Activated T-cell treated with anti-CD3 and anti-CD28 coated beads for 4 hours (primary cell): Measurements from ENCODE around the gene UBAC2.

Source experiments
- DNase-seq: peaks from one replicate; pipeline ENCODE4 v3.0.0-alpha.2; 2020

The UBAC2 gene

DNA sequence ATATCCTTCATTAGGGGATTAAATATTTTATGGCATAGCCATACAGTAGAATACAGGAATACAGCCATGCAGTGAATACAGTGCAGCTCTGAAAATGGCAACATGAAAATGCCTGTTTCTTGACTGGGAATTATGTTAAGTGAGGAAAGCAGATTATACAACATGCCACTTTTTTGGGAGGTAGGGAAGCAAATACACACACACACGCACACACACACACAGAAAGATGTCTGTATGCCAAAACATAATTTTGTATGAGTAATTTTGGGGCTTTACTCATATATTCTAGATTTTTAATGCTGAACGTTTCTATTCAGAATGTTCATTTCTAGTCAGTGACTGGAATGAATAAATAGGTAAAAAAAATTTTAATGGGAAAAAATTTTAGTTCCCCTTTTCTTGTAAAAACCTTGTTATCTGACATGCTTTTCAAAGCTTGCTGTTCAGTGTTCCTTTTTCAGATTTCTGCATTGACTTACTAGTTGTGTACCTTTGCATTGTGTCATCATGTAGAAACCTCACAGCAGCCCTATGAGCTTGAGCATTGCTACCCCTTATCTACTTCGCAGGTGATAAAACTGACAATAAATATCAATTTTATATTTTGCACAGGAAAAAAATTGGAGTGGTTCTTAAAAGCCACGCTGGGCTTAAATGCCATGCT lies 98.7 kb downstream of the UBAC2 start:
- DNase-seq: no peak

DNA sequence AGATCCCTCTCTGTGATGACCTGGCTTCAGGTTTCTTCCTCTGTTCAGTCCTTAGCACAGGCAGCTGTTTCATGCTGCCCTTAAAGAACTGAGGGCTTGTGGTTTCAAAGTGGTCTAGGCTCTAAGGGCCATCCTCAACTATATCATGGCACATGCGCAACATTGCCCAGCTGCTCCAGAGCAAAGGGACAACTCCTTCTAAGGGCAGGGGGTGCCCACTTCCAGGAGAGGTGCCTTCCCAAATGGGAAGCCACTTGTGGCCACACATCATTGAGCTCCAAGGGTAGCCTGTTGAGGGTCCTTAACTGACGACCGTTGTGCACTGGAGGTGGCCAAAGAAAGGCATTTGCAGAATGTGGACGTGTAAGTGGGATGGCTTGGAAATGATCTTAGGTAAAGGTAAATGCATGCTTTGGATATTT lies 99.3 kb downstream of the UBAC2 start:
- DNase-seq: no peak

DNA sequence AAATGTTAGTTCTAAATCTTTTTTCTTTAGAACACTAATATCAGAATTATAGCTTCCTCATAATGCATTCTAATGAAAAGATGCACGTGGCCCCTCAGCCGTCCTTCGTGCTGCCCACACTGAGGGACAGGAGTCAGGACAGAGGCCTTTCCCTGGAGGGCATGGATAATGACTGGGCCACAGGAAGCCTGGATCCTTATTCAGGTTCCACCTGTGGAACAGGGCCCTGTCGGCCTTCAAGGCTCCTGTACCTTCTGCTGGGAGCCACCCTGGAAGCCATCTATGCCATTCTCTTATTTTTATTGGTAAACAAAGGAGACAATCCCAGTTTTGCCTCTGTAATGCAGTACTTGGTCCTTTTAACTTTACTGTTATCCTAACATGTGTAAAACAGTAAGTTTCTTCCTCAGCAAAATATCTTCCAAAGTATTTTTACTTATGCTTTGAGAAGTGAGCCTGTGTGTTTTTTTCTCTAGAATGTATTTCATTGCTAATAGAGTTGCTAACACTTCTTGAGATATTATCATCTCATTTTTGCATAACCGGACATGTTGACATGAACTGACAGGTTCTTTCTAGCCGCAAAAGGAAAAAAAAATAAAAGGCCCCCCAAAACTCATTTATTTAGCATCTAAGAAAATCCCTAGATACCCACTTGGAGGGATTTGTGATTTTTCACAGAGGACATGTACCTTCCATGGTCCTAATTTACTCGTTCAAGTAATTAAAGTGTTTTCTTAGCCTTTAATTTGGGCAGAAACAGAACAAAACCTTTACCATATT lies 100.6 kb downstream of the UBAC2 start:
- no peak for DNase-seq

DNA sequence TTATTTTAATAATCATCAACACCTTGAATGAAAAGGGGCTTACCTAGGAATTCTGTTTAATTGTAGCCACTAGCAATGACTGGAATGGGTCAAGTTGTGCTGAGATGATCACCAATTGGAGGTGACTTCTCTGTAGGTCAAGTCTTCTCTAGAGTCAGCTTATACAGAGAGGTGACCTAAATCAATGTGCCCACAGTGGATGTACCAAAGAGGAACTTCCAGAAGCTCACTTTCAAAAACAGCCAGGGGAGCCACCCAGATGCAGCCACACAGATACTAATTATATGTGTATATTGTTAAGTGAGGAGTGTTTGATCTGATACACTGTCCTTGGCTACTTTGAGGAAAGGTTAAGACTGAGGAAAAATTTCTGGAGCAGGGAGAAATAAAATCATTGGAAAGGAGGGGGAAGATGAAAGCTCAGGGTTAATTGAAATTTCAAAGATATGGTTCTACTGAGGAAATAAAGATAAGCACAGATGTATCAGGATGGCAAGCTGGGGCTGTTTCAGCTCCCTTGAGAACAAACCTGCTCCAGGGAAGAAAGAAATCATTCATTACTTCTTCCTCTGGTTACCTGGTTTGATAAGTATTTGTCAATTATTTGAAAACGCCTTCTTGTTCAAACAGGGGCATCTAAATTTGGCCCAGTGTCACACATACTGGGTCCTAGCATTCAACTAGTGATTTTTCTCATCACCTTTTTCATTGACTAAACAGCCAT lies 101.4 kb downstream of the UBAC2 start:
- DNase-seq: no peak

DNA sequence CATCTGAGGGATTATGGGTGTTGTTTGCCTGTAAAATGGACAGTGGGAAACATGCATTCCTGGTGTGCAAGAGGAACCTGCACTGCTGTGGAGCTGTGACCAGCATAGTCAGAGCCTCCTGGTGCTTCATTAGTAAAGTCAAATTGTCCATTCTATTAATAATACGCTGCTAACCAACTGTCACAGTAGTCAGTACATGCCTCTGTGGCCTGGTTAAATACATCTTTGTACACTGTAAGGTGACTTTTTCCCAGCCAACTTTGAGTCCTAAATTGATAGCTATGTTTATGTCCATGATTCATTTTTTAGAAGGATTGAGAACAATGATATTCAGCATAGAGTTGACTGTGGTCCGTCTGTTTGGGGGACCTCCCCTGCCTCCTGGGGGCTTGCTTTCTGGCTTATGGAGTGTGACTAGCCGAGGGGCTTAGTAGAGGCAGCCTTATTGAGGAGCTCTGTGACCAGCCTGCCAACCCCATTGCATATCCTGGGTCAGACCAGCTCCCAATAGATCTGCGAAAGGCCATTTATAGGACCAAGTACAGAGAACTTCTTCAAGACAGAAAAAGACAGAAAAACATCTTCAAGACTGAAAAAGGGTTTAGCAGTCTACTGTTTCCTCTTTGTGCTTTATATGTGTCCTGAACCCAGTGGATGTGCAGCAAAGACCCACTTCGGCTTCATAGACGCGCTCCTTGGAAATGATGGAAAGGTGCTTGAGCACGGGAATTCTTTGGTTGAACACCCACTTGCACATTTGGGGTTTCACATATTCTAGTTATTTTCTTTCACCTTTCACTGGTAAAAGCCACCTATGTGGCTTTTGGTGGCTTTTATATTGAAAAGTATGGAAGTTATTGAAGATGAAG lies 102.2 kb downstream of the UBAC2 start:
- DNase-seq: no peak

DNA sequence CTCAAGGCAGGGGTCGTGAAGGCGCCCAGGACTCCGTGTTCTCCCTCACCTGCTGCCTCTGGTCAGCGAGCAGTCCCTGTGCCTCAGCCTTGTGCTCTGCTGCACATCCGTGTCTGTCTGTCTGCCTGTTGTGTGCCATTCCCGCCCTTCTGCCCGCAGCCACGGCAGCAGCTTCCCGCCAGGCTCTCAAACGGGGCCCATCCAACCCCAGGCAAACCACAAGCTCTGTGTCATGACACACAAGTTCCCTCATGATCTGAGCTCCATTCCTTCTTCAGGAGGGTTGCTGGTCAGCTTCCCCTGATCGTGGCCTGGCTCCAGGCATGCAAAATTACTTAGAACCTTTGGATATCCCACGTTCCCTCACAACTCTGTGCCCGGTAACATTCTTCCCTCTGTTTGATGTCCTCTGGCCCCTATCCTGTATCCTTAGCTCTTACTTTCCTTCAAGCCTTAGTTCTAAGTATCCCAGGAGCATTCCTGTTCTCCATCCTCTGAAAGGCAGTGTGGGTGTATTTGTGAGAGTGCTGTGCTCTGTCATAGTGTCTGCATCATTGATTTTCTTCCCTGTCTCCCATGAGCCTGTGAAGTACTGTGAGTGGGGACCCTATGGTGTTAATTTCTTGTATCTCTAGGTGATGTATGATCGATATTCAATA lies 103.3 kb downstream of the UBAC2 start:
- DNase-seq: no peak

DNA sequence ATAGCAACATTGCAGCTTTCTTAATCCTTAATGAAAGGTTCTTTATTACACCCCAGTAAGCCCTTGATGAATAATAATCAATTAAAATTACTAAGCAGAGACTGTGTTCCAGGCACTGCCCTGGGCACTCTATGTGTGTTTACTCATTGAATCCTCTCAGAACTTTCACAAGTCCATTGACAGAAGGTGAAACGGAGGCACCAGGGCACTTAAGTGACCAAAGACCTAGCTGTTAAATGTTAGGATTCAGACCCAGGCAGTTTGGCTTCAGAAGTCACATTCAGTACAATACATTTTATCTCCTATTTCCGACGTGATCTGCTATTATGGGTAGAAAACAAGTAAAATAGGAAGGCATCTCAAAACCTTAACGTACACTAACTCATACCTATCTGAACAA lies 103.9 kb downstream of the UBAC2 start:
- DNase-seq: no peak

DNA sequence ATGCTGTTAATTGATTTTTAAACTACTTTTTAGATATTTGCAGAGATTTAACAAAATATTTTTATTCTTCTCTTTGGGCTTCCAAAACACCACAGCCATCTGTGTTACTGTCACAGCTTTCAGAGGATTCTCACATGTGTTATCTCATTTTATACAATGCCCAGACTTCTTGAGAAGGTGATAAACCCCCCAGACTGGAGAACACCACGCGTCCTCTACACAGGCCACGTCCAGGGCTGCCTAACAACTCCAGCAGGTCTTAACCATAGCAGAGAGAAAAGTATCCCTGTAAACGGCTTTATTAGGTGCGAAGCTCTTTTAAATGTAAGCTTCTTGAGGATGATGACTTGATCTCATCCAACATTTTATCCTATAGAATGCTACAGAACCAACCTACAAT lies 104.5 kb downstream of the UBAC2 start:
- no peak for DNase-seq

DNA sequence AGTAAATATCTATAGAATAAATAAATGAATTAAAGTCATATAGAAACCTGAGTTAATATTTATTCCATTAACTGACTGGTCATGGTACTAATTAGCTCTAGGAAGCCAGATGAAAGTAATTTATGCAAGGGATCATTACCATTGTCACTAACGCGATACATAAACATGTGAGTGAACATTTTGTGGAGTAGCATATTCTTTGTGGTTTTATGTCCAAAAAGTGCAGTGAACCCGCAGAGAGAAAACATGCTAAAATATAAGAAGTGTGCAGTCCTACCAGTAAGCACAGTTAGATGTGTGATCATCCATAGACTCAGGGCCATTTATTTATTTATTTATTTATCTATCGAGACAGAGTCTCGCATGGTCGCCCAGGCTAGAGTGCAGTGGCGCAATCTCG lies 104.9 kb downstream of the UBAC2 start:
- DNase-seq: no peak

DNA sequence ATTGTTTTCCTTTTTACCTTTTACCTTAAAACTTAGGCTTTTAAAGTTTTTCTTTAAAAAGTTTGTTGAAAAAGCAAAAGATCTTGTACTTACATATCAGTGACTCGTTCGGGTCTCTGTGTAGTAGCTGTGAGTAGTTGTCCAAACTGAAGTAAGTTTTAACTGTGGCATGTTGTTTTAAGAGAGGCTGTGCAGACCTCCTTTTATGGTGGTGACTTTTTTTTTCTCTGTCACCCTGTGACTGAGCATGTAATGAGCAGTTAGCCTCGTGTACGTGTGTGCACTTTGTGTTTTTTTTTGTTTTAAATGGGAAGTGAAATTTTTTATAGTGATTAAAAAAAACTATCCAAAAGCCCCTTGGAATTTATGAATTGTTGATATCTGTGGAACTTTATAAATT lies 106.6 kb downstream of the UBAC2 start, which contains the start of gene GPR183:
Gene GPR183, minus strand, starts transcription at position 153 of the 400 bp plus-strand sequence. CDS start 11,254 bp downstream, outside the sequence.
- DNase-seq: no peak

DNA sequence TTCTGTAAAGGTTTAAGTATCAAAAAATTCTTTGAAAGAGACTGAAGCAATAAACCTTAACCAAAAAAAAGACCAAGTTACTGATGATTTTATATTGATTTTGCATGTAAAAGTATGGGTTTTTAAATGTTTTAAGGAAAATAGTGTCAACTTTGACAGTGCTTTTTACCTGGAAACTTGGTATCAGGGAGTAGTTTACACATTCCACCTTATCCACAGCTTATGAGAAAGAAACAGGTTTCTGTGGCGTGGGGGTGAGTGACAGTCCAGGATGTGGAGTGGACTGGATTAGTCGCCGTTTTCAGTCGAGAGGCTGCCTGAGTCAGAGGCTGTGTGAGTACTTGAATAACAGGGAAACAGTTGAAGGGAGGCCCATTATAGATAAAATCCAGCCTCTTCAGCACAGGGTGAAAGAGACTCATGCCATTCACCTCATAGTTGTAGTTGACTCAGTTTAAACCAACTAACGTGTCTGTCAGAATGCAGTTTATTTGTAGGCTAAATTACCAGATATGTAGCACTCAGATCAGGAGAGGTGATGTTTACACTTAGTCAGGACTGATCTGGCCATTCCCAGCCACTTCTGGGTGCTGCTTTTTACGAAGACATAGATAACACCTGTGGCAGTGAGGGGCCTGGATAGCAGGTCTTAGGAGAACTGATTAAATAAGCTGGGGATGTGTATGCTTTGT lies 107.1 kb downstream of the UBAC2 start:
- peak; percentile 34 for DNase-seq

DNA sequence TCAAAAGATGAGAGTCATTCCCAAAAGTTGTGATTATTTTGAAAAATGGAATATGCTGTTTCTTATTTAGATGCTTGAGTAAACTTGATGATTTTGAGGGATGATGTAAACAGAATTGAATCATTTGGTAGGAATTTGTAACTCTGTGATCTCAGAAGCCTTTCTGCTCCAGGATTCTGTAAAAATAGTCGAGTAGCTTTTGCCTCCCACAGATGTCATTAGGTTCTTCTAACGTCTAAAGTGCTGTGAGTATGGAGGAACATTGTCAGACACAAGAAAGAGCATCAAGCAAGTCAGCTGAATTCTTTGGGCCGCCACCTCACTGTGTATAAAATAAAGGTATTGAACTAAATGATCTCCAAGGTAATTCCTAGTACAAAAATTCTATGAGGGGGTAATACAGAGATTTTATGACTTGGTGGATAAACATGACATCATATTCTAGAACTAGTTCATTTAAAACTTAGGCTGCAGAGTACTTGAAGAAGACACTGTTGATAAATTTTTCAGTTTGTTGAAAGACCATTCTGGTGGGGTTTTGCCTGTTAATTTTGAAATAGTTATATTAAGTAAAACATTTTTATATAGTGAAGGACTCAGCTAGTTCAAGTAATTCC lies 107.9 kb downstream of the UBAC2 start:
- DNase-seq: no peak

DNA sequence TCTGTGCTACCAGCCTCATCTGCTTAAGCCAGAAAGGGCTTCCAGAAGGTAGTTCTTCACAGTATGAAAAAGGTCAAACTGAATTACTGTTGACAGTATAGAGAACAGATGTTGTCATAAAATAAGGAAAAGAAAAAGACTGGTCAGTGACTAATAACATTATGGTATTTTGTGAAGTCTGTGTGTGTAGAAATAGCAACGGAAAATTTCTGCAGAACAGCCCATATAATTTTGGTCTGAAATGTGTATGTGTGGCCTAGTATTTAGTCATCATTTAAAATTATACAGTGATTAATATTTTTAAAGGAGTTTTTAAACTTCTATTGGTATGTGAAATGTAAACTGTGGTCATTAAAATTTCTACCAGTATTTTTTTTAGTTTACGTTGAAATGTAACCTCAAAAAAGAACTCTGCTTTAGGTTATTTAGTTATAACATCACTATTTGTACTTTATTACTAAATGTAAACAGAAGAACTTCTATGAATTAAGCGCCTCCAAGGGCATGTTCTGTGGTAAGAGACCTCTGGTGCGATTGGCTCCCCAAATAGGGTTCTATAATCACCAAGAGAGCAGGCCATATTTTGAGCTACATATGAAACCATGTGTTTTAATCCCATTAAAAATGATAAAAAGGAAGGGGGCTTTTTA lies 109.9 kb downstream of the UBAC2 start:
- DNase-seq: no peak

DNA sequence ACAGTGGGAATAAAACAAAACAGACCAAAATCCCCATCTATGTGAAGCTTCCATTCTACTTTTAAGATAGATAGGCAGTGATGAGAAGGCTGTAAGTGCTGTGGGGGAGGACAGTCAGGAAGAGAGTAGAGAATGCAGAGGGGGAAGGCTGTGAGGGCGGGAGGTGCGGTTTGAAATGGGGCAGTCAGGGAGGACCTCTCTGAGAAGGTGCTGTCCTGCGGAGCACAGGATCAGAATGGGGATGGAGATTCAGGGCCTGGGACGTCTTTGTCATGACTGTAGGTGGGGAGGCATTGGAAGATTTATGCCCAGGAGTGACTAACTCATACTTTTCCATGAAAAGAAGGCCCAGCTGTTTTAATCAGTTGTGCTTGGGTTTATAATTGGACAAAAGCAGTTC lies 110.5 kb downstream of the UBAC2 start:
- DNase-seq: no peak

DNA sequence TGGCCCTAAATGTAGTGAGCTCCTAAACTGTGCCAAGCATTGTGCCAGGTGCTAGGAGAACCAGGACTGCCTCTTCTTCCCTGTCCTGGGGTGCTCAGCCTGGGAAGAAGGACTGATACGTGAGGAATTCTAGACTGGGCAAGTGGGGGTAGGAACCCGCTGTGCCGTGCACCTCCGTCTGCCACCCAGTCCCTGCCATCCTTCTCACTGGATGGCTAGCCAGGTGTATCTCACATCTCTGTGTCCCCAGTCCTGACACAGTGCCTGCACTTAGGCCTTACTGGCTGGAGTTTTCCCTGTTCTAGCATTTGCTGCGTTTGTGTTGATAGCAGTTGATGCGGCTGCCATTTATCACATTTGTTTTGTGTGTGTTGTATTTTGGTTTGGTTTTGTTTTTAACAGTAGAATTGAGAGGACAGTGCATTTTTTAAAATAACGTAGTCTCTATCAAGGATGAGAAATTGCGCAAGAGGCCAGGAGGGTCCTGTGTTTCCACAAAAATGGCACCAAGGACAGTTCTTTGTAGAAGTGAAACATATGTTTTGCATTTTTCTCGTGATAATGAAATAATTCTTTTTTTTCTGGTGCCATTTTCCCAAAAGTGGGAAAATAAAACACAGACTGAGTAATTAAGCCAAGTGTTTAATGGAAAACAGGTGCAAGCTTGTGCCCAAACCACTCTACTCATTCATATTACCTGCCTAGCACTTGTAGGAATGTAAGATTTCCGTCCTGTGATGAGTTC lies 111.3 kb downstream of the UBAC2 start:
- DNase-seq: no peak

DNA sequence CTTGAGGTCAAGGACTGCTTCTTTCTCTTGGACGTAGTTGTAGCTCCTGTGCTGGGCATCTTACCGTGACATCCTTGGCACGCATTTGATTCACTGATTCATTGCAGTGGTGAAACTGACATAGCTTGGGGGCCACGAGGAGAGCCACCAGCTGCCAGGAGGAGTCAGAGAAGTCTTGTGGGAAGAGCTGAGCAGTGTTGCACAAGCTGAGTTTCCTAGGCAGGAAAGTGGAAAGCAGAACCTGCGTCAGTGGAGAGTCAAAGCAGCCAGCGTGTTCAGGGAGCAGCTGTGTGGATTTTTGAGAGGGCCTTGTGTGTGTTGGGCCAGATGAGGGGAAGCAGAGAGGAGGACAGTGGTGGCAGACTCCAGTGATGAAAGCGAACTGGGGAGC lies 111.8 kb downstream of the UBAC2 start:
- no peak for DNase-seq

DNA sequence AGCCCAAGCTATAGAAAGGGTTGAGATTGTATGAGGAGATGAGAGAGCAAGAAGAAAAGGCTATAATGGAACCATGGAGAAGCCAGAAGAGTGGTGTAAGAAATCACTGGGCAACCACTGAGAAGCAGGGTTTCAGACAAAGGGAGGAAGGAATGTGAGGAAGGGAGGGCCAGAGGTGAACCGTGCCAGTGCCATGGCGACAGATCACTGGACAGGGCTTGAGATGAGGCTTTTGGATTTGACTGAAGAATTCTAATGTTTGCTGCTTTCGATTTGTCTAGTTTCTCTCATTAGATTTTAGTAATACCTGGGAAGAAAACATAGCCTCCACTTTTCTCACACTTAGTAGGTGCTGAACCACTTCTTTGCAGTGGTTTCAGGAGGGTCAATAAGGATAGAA lies 112.8 kb downstream of the UBAC2 start:
- DNase-seq: no peak

DNA sequence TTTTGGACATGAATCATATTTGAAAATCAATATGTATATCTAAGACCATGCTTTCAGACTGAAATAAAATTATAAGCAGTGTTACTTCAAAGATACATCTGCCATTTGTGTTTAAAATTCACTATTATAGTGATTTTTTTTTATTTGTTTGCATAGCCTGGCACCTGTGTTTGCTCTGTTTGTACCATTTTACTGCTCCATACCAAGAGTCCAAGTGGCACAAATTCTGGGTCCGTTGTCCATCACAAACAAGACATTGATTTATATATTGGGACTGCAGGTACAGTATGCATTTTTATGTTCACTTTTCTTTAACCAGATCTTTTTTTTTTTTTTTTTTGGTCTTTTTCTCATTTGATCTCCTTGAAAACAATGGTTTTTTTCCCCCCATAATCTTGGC lies 113.3 kb downstream of the UBAC2 start:
- no peak for DNase-seq

DNA sequence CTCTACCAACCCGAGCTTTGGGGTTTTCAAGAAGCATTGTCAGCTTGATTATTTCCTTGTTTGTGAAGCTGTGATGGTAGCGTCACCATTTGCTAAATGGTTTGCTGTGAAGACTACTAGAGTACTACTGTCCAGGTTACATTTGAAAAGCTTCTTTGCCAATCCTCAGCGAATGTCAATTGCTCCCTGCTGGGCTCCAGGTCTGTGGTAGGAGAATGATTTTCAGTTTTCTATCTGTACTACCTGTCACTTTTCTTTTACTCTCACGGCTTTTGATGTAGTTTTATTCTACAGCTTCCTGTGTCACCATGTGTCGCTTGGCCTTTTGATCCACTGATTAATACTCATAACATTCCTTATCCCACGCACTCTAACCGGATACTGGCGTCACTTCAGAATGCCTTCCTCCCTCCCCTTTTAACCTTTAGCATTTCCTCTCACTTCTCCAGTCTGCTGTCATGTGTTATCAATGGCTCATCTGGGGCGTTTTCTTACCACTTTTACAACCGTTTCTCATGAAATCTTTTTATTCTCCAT lies 114.1 kb downstream of the UBAC2 start:
- peak; percentile 69 for DNase-seq

DNA sequence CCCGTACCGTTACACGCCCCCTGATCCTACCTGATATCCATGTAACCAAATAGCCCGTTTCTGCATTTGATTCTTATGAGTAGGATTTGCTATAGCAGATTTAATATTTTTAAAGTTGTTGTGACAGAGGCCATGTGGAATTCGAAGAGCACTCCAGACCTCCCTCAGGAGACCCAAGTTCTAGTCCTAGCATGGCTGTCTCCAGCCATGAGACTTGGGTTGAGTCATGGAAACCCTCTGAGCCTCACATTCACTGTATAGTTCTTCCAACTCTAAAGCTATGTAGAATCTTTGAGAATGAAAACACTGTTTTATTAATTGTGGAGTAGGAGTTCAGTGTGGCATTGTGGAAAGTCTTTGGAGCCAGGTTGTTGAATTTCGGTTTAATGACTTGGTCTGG lies 114.5 kb downstream of the UBAC2 start:
- no peak for DNase-seq
